Uterus (tissue), 4 donors: ENCODE measurements around the gene MCTP1. TPM values are rescaled to one million over a fixed set of nuclear protein-coding genes. Genes with fewer than 3 reads are reported as not detected.
"Not testable (repeated sequence)": the region's sequence is repeated elsewhere in the genome, so short reads cannot be mapped to it uniquely, and the experiment has no call there.

Source experiments
- DNase-seq, 2 donors: peaks; one replicate each; pipeline ENCODE4 v3.0.0-alpha.2; 2019 to 2020
- H3K27ac ChIP-seq, 2 donors: fragments of 200-600 bp; sonication (generic); 1 replicate in 1 of 2; 2 replicates in 1 of 2; pipeline ENCODE4 v1.5.1; 2016 to 2018
- H3K27me3 ChIP-seq, 2 donors: fragments of 200-600 bp; sonication (generic); one replicate each; pipeline ENCODE4 v1.5.1; 2018 to 2019; ENCODE audit warnings: control low read depth in 1 of 2
- H3K36me3 ChIP-seq, 2 donors: fragments of 200-600 bp; sonication (generic); one replicate each; pipeline ENCODE4 v1.5.1; 2019; ENCODE audit warnings: control low read depth in 1 of 2
- H3K4me1 ChIP-seq, 2 donors: fragments of 200-600 bp; sonication (generic); one replicate each; pipeline ENCODE4 v1.5.1; 2018 to 2019; ENCODE audit warnings: control low read depth in 1 of 2
- H3K4me3 ChIP-seq, 2 donors: fragments of 200-600 bp; sonication (generic); 1 replicate in 1 of 2; 2 replicates in 1 of 2; pipeline ENCODE4 v1.5.1; 2018 to 2019; ENCODE audit warnings: mild to moderate bottlenecking in 1 of 2
- H3K9me3 ChIP-seq, 2 donors: fragments of 200-600 bp; sonication (generic); one replicate each; pipeline ENCODE4 v1.5.1; 2019; ENCODE audit warnings: control low read depth in 1 of 2
- POLR2A ChIP-seq, 2 donors: fragments of 450-650 bp; IDR thresholded peaks; one replicate each; pipeline ENCODE4 v1.6.1; 2016; ENCODE audit warnings: antibody characterized with exemption in 2 of 2, mild to moderate bottlenecking in 1 of 2, moderate library complexity in 1 of 2
- intact Hi-C: fragments of 100-400 bp; cut with DNase I; formaldehyde crosslinking; loops from one replicate; pipeline ENCODE4 v1.15.1; 2023; ENCODE audit warnings: low total_unique reads
- total RNA-seq, 4 donors: library from RNA; depleted of rRNA in 3 of 4; stranded (reverse); fragments of >200 nt in 3 of 4; gene quantifications; one replicate each; pipeline versions ENCODE4 v1.1.0 to v1.2.4, GENCODE V29; 2014 to 2023
- TF ChIP-seq, protein P1 (sequence below), 4 experiments: fragments of 200-600 bp in 2 of 4; fragments of 450-650 bp in 2 of 4; sonication (generic) in 2 of 4; IDR thresholded peaks; one replicate each; pipeline ENCODE4 v1.5.1; 2016 to 2019; ENCODE audit warnings: antibody characterized with exemption in 4 of 4, mild to moderate bottlenecking in 2 of 4, moderate library complexity in 1 of 4
- donor health status: DM: yes; HTN: yes; CAD: no.

The MCTP1 gene
- total RNA-seq, 4 donors from 2014 or later, result 25.3 to 114 (median 27.6) TPM

DNA sequence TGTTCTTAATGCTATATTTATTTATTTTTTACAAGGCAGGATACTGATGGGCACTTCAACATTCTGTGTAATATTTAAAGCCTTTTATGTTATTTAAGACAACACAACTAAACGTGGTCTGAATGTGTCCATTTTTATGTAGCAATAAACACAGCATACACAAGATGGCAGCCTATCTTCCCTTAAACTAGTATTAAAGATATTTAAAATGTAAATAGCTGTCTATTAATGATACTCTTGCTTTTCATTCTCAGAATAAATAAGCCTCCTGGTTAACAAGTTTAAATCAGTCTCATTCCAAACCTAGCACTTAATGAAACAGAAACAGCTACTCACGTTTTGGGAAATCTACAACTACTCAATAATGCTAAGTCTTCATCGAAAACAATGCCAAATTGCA lies 315.7 kb downstream of the MCTP1 start:
- TF ChIP-seq, protein P1, sequence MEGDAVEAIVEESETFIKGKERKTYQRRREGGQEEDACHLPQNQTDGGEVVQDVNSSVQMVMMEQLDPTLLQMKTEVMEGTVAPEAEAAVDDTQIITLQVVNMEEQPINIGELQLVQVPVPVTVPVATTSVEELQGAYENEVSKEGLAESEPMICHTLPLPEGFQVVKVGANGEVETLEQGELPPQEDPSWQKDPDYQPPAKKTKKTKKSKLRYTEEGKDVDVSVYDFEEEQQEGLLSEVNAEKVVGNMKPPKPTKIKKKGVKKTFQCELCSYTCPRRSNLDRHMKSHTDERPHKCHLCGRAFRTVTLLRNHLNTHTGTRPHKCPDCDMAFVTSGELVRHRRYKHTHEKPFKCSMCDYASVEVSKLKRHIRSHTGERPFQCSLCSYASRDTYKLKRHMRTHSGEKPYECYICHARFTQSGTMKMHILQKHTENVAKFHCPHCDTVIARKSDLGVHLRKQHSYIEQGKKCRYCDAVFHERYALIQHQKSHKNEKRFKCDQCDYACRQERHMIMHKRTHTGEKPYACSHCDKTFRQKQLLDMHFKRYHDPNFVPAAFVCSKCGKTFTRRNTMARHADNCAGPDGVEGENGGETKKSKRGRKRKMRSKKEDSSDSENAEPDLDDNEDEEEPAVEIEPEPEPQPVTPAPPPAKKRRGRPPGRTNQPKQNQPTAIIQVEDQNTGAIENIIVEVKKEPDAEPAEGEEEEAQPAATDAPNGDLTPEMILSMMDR (IDR thresholded peaks at IDR 0.05), result no peak
- TF ChIP-seq POLR2A (IDR thresholded peaks at IDR 0.05), result no peak
- intact Hi-C loops, result no loop called here
- Histone ChIP-seq H3K27me3 (no peaks in the 10 kb centered on the region), H3K4me3 (no peak overlapping the region), H3K36me3 (no peaks in the 10 kb centered on the region), H3K9me3 (no peaks in the 10 kb centered on the region), H3K27ac (no peak overlapping the region), H3K4me1 (no peaks in the 10 kb centered on the region)
- no peak for DNase-seq

DNA sequence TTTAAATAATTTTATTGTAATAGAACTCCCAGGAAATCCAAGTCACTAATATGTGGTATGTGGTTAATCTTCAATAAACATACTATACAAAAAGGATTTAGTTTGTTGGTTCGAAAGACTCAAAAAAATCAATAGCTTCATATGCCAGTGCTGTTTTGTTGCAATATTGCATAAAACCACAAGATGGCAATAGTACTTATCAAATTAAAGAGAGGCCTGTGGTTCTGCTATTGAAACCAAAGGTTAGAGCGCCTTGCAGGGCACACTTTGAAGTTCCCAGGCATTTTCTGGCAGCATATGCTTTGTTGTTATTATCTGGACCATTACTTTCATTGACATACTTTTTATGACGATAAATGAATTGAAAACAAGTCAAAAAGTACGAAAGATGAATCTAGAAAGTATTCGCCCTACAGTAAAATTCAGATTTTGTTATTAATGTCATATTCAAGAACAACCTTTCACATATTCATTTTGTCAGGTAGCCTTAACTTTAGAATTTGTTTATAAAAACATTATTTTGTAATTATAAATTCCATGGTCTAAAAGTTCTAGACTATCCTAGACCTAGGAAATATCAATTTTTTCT lies 316.3 kb downstream of the MCTP1 start:
- Histone ChIP-seq H3K9me3 (no peaks in the 10 kb centered on the region), H3K27ac (no peak overlapping the region), H3K4me1 (no peaks in the 10 kb centered on the region), H3K27me3 (no peaks in the 10 kb centered on the region), H3K36me3 (no peaks in the 10 kb centered on the region), H3K4me3 (no peak overlapping the region)
- TF ChIP-seq POLR2A (IDR thresholded peaks at IDR 0.05), result no peak
- TF ChIP-seq, protein P1 (IDR thresholded peaks at IDR 0.05), result peak; percentile 21 to 56 (median 48)
- no peak for DNase-seq
- intact Hi-C loops, result no loop called here

GRCh38 chr5:94967525-94967924 lies 317.4 kb downstream of the MCTP1 start:
- Histone ChIP-seq H3K27me3 (no peaks in the 10 kb centered on the region), H3K27ac (no peak overlapping the region), H3K4me1 (no peaks in the 10 kb centered on the region), H3K36me3 (no peaks in the 10 kb centered on the region), H3K4me3 (no peak overlapping the region), H3K9me3 (no peaks in the 10 kb centered on the region)
- DNase-seq, result no peak
- no peak for TF ChIP-seq POLR2A (IDR thresholded peaks at IDR 0.05)
- TF ChIP-seq, protein P1 (IDR thresholded peaks at IDR 0.05), result no peak
- intact Hi-C loops, result no loop called here

GRCh38 chr5:94959279-94959678 lies 325.6 kb downstream of the MCTP1 start:
- intact Hi-C loops, H3K4me3 ChIP-seq, H3K4me1 ChIP-seq, H3K9me3 ChIP-seq, H3K36me3 ChIP-seq, H3K27ac ChIP-seq, DNase-seq, H3K27me3 ChIP-seq: not testable (repeated sequence)

DNA sequence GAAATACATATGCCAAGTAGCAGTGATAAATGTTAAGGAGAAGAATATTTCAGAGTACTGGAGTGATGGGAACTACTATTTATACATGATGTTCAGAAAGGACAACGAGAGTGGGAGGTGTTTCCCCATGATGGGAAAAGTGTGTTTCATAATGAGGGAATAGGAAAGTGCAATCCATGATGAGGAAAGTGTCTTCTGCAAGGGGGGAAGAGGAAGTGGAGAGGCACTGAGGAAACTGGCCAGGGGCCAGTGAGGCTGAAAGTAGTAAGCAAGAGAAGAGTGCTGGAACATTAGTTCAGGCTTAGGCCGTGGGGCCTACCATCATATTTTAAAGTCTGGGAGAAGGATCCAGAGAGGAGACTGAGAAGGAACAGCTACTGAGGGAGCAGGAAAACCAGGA lies 339.2 kb downstream of the MCTP1 start:
- TF ChIP-seq, protein P1 (IDR thresholded peaks at IDR 0.05), result no peak
- no peak for TF ChIP-seq POLR2A (IDR thresholded peaks at IDR 0.05)
- H3K9me3 ChIP-seq, result no peaks in the 10 kb centered on the region
- no peaks in the 10 kb centered on the region for H3K36me3 ChIP-seq
- H3K27me3 ChIP-seq, result no peaks in the 10 kb centered on the region
- H3K27ac ChIP-seq, result no peak overlapping the region
- no peak for DNase-seq
- H3K4me1 ChIP-seq, result no peaks in the 10 kb centered on the region
- intact Hi-C loops, result no loop called here
- H3K4me3 ChIP-seq, result no peak overlapping the region

DNA sequence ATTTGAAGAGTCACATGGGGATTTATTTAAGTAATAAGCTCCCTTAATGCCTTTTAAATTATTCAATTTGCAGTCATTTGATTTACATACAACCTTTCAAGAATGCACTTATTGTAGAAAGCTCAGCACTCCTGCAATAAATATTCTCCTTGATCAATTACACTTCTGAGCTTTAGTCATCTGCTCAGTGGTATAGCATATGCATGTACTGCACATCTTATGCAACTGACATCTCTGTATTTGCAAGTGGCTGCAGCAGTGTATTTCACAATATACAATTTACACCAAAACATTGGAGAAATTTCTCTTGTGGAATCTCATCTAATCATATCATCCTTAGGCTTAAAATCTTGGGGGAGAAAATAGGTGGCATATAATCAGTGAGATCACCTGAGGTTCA lies 340.7 kb downstream of the MCTP1 start:
- Histone ChIP-seq H3K9me3 (no peaks in the 10 kb centered on the region), H3K27ac (no peak overlapping the region), H3K27me3 (no peaks in the 10 kb centered on the region), H3K4me3 (no peak overlapping the region), H3K36me3 (no peaks in the 10 kb centered on the region), H3K4me1 (no peaks in the 10 kb centered on the region)
- no peak for TF ChIP-seq POLR2A (IDR thresholded peaks at IDR 0.05)
- TF ChIP-seq, protein P1 (IDR thresholded peaks at IDR 0.05), result no peak
- no peak for DNase-seq
- intact Hi-C loops, result no loop called here
